ENCODE measurements around the gene VSIR.

Gene VSIR

DNA sequence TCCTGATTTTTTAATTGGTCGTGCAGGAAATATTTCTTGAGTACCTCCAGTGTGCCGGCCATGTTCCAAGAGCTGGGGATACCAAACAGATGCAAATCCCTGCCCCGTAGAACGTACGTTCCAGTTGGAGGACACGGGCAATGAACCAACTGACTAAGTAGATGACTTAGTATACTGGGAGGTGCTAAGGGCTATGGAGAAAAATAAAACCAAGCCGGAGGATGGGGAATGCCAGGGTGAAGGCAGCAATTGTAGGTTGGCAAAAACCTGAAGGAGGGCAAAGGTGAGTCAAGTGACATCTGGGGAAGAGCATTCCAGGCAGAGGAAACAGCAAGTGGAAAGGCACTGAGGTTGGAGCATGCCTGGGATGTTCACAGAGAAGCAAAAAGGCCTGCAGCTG is 6.8 kb upstream of the VSIR start:
- no peak overlapping the region for H3K27ac ChIP-seq (ENCODE audit: poor library complexity, severe bottlenecking)
- H3K4me1 ChIP-seq (ENCODE audit: insufficient read depth, poor library complexity, severe bottlenecking): no peaks in the 10 kb centered on the region
- ATAC-seq (ENCODE audit: low read depth) (no peak), DNase-seq (ENCODE audit: low spot score) (no peak)
- H3K27me3 ChIP-seq (ENCODE audit: insufficient read depth, poor library complexity, severe bottlenecking): no peaks in the 10 kb centered on the region
- no peaks in the 10 kb centered on the region for H3K36me3 ChIP-seq (ENCODE audit: low read depth)
- no peaks in the 10 kb centered on the region for H3K9me3 ChIP-seq (ENCODE audit: severe bottlenecking)
- no peak overlapping the region for H3K4me3 ChIP-seq (ENCODE audit: severe bottlenecking)
- TF ChIP-seq, protein P1, sequence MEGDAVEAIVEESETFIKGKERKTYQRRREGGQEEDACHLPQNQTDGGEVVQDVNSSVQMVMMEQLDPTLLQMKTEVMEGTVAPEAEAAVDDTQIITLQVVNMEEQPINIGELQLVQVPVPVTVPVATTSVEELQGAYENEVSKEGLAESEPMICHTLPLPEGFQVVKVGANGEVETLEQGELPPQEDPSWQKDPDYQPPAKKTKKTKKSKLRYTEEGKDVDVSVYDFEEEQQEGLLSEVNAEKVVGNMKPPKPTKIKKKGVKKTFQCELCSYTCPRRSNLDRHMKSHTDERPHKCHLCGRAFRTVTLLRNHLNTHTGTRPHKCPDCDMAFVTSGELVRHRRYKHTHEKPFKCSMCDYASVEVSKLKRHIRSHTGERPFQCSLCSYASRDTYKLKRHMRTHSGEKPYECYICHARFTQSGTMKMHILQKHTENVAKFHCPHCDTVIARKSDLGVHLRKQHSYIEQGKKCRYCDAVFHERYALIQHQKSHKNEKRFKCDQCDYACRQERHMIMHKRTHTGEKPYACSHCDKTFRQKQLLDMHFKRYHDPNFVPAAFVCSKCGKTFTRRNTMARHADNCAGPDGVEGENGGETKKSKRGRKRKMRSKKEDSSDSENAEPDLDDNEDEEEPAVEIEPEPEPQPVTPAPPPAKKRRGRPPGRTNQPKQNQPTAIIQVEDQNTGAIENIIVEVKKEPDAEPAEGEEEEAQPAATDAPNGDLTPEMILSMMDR (IDR thresholded peaks at IDR 0.05; ENCODE audit: poor library complexity, severe bottlenecking): no peak

DNA sequence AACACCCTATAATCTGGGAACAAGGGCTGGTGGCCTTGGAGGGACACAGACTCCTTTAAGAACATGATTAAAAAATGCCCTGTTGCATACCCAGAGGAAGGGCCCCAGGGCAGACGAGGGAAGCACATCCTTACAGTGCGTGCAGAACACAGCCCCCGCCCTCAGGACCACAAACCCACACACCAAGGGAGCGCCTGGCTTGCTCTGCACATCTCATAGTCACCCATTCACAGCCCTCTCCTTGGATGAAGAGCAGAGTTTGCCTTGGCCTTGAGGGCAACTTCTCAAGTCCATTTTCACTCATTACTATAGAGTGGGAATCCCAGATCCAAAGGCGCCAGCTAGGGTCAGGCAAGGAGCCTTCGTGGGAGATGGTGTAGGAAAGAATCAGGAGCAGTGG is 6.3 kb upstream of the VSIR start:
- DNase-seq (ENCODE audit: low spot score) (no peak), ATAC-seq (ENCODE audit: low read depth) (no peak)
- TF ChIP-seq, protein P1 (IDR thresholded peaks at IDR 0.05; ENCODE audit: poor library complexity, severe bottlenecking): no peak
- H3K27ac ChIP-seq (ENCODE audit: poor library complexity, severe bottlenecking): no peak overlapping the region
- H3K36me3 ChIP-seq (ENCODE audit: low read depth): no peaks in the 10 kb centered on the region
- no peaks in the 10 kb centered on the region for H3K27me3 ChIP-seq (ENCODE audit: insufficient read depth, poor library complexity, severe bottlenecking)
- H3K4me3 ChIP-seq (ENCODE audit: severe bottlenecking): no peak overlapping the region
- H3K9me3 ChIP-seq (ENCODE audit: severe bottlenecking): no peaks in the 10 kb centered on the region
- peaks cover 1% of the 10 kb centered on the region for H3K4me1 ChIP-seq (ENCODE audit: insufficient read depth, poor library complexity, severe bottlenecking)

- no peak for DNase-seq (ENCODE audit: low spot score)
- no peak for ATAC-seq (ENCODE audit: low read depth)
- TF ChIP-seq, protein P1 (IDR thresholded peaks at IDR 0.05; ENCODE audit: poor library complexity, severe bottlenecking): no peak
Measured at GRCh38 chr10:71778071-71778825, 4.9 kb upstream of the VSIR start.

GRCh38 chr10:71777213-71777985 is 4.1 kb upstream of the VSIR start:
- Histone ChIP-seq H3K27me3 (ENCODE audit: insufficient read depth, poor library complexity, severe bottlenecking) (no peaks in the 10 kb centered on the region), H3K27ac (ENCODE audit: poor library complexity, severe bottlenecking) (no peak overlapping the region), H3K36me3 (ENCODE audit: low read depth) (no peaks in the 10 kb centered on the region), H3K9me3 (ENCODE audit: severe bottlenecking) (no peaks in the 10 kb centered on the region), H3K4me3 (ENCODE audit: severe bottlenecking) (no peak overlapping the region), H3K4me1 (ENCODE audit: insufficient read depth, poor library complexity, severe bottlenecking) (peaks cover 16% of the 10 kb centered on the region)
- ATAC-seq (ENCODE audit: low read depth): no peak
- TF ChIP-seq, protein P1 (IDR thresholded peaks at IDR 0.05; ENCODE audit: poor library complexity, severe bottlenecking): no peak
- DNase-seq (ENCODE audit: low spot score): no peak

More at GRCh38 chr10:71778071-71778825, 4.9 kb upstream of the VSIR start:
- no peaks in the 10 kb centered on the region for H3K27me3 ChIP-seq (ENCODE audit: insufficient read depth, poor library complexity, severe bottlenecking)
- no peak overlapping the region for H3K27ac ChIP-seq (ENCODE audit: poor library complexity, severe bottlenecking)
- H3K4me1 ChIP-seq (ENCODE audit: insufficient read depth, poor library complexity, severe bottlenecking): peaks cover 9% of the 10 kb centered on the region
- H3K4me3 ChIP-seq (ENCODE audit: severe bottlenecking): no peak overlapping the region
- no peaks in the 10 kb centered on the region for H3K36me3 ChIP-seq (ENCODE audit: low read depth)
- H3K9me3 ChIP-seq (ENCODE audit: severe bottlenecking): no peaks in the 10 kb centered on the region
